Activated T-cell treated with anti-CD3 and anti-CD28 coated beads for 1 hour (primary cell): Measurements from ENCODE around the gene FLRT2.

Experiments
- DNase-seq: peaks from one replicate; pipeline ENCODE4 v3.0.0-alpha.2; 2020; ENCODE audit warnings: low read depth

FLRT2 gene

DNA sequence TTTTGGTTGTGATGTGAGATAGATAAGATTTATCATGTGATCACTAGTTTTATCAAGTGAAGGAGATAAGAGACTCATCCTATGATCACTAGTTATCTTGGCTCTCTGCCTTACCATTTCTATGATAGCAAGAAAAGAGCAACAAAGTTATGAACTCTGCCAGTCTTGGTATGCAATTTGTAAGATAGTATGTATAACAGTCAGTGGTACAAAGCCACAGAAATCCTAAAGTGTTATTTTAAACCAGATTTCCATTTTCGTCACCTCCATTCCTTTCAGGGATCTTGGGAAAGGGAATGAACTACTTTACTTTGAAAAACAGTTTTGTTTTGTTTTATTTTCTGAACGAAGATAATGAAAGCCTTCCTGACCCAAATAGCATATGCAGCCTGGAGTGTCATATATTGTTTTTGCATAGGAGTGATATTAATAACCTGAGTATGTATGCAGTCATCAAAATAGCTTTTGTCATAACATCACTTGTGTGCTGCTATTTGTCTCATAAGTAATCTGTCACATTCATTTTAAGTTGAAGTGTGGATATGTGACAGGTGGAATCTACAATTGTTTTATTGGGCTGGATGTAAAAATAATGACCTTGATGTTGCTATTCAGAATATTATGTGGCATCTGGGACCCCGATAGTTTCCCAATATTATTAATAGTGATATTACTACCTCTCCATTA lies 35.0 kb downstream of the FLRT2 start:
- DNase-seq: no peak

DNA sequence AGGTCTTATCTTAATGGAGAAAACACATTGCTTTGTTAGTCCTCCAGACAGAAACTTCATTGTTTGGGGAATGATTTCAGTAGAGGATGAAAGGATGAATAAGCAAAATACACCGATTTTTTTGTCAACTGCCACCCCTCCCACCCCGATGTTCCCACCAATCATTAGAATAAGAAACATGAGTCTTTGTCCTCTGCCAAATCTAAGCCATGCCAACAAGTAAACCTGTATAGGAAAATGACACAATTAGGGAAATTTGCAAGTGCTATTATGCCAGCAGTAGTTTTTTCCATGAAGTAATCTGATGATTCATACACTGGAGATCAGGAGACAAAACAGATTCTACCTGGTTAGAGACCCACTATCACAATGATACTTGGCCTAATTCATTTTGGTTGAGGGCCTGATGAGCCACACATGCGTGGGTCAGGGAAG lies 35.9 kb downstream of the FLRT2 start:
- no peak for DNase-seq

GRCh38 chr14:85566603-85567002 lies 36.7 kb downstream of the FLRT2 start:
- DNase-seq: no peak

DNA sequence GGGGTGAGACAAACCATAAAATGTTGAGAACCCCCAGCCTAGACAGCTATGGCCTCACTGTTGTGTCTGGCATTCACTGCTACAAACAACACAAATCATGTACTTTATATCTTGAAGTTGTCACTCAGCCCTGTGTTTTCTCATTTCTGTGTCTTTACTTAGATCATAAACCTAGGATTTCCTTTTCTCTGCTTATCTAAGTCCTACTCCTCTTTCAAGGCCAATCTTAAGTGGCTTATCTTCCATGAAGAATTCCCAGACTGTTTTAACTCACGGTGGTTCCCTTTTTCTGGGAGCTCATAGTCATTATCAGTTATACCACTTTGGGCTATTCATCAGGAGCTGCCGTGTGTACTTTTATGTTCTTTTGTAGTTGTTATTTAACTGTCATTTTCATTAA lies 42.1 kb downstream of the FLRT2 start:
- DNase-seq: no peak

DNA sequence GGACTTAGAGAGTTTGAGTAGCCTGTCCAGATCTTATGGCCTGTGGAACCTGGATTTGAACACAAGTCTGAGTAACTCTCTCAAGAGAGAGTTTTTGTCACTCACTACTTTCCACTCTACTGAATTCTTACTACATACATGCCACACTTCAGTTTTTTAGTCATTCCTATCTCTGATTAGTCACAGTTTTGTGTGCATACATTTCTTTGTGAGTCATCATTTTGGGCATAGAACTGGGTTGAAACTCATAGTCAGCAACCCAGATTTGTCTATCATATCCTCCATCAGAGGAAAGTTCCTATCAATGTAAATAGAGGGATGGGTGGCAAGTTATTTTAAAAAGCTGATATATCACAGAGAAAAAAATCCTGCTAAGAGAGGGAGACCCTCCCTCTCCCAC lies 42.9 kb downstream of the FLRT2 start:
- no peak for DNase-seq

DNA sequence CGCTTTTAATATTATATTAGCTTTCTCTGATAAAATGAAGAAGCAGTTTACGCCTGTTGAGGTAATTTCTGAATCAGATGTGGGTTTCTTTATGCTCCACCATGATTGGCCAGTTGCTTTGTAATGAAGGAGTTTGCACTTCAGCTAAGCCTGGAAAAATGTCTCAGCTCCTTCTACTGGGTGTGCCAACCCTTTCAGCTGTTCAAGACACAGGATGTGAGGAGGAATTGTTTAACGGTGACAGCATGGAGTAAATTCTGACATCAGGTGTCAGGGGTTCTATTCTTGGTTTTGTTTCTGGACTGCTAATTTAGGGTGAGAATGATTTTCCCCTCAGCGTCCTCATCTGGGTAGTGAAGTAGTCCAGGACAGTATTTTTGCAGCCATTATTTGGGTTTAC lies 43.5 kb downstream of the FLRT2 start:
- DNase-seq: no peak

- DNase-seq: no peak
These were observed 45.1 kb downstream of the FLRT2 start for GRCh38 chr14:85574853-85575616.

DNA sequence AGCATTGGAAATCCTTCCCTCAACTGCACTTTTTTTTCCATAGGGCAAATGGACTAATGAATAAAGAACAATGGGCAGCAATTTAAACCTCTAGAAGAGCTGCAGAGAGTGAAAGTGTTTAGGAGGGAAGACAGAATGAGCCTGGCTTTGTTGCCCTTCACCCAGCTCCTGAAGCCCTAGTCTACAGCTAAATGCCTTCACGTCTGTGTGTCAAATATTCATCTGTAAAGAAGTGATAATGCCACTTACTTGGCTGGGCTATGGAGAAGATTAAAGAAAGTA lies 45.6 kb downstream of the FLRT2 start:
- no peak for DNase-seq

- no peak for DNase-seq
These were observed 46.3 kb downstream of the FLRT2 start for GRCh38 chr14:85576218-85576617.

GRCh38 chr14:85576848-85577542 lies 47.1 kb downstream of the FLRT2 start:
- DNase-seq: no peak

GRCh38 chr14:85577543-85578114 lies 47.7 kb downstream of the FLRT2 start:
- no peak for DNase-seq

DNA sequence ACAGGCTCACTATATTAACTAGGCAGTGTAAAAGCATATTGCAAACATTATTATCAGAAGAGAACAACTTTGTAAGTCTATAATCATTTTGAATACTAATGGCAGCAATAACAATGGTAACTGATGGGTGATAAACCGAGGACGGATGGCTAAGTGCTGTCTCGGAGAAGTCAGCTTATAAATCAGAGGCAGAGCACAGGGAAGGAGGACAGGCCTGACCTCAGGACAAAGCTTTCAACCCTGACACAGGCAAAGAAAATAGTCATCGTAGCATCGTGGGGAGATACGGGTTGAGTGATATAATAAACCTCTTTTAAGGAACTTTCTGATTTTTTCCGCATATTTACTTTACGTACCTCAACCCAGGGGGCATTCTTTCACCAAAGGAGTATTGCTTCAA lies 48.4 kb downstream of the FLRT2 start:
- no peak for DNase-seq

DNA sequence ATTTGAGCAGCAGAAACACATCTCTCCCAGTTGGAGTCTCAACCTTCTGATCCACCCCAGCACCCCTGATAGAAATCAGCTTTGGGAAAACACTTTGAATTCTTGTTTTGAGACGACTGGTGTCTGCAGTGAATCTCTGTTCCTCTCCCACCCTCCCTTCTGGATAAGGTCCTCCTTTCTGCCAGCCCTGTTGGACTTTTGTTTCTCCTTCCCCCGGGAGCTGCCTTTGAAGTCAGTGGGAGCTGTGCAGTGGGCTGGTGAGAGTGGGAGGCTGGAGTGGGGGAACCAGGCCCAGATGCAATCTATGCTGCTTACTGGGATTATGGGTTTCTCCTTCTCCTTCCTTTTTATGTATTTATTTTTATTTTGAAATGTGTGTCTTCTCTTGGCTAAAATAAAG lies 49.0 kb downstream of the FLRT2 start:
- DNase-seq: no peak

GRCh38 chr14:85579942-85580341 lies 50.0 kb downstream of the FLRT2 start:
- no peak for DNase-seq

- DNase-seq: no peak
These were observed 50.7 kb downstream of the FLRT2 start for GRCh38 chr14:85580536-85581140.

- DNase-seq: no peak
These were observed 51.7 kb downstream of the FLRT2 start for GRCh38 chr14:85581691-85582090.

GRCh38 chr14:85583380-85583779 lies 53.4 kb downstream of the FLRT2 start:
- no peak for DNase-seq

GRCh38 chr14:85584481-85584880 lies 54.5 kb downstream of the FLRT2 start:
- DNase-seq: no peak

- no peak for DNase-seq
These were observed 57.3 kb downstream of the FLRT2 start for GRCh38 chr14:85587151-85587711.

GRCh38 chr14:85590784-85591183 lies 60.8 kb downstream of the FLRT2 start:
- DNase-seq: no peak

DNA sequence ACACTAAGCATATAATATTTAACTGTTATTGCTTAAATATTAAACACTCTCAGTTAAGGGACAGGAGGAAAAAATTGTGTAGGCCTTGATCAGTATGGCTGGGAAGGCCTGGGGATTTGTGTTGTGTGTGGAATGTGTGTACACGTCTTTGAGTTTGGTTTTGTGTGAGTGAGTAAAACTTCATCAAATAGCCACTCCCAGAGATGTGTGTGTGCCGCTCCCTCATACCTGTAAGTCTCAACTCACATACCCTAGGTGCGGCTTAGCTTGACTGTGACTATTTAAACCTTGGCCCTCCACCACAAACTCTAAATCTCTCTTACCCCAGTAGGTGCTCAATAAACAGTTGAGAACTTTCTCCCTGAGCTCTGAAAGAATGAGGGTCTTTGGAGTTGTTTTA lies 64.3 kb downstream of the FLRT2 start:
- DNase-seq: no peak

GRCh38 chr14:85595981-85596380 lies 66.0 kb downstream of the FLRT2 start:
- no peak for DNase-seq
